ENCODE results near the gene OSBPL10. TPM values are rescaled to one million over a fixed set of nuclear protein-coding genes. Genes with fewer than 3 reads are reported as not detected.
A peak's percentile ranks its signal among the peaks of the same experiment; 100 is the strongest.
"Not testable (repeated sequence)": the region's sequence is repeated elsewhere in the genome, so short reads cannot be mapped to it uniquely, and the experiment has no call there.

The OSBPL10 gene
- total RNA-seq, 1 donor from 2014 or later: 45.4 TPM

- H3K4me3 Mint-ChIP-seq (ENCODE audit: unreplicated experiment): no peak overlapping the region
- TF ChIP-seq CTCF (IDR thresholded peaks at IDR 0.05): no peak
- H3K27ac Mint-ChIP-seq (ENCODE audit: unreplicated experiment): no peak overlapping the region
- H3K36me3 Mint-ChIP-seq (ENCODE audit: low read depth): no peaks in the 10 kb centered on the region
- no peak for DNase-seq (ENCODE audit: low spot score)
- no peaks in the 10 kb centered on the region for H3K27me3 Mint-ChIP-seq (ENCODE audit: low read depth)
- no peaks in the 10 kb centered on the region for H3K9me3 Mint-ChIP-seq (ENCODE audit: low read depth)
- H3K4me1 Mint-ChIP-seq (ENCODE audit: low read depth): peaks cover 12% of the 10 kb centered on the region
Observed at GRCh38 chr3:32021155-32021554, 40.1 kb upstream of the OSBPL10 start.

- H3K27ac Mint-ChIP-seq (ENCODE audit: unreplicated experiment): peak overlapping the region; percentile 70
- H3K4me1 Mint-ChIP-seq (ENCODE audit: low read depth): peaks cover 12% of the 10 kb centered on the region
- no peak for DNase-seq (ENCODE audit: low spot score)
- H3K27me3 Mint-ChIP-seq (ENCODE audit: low read depth): no peaks in the 10 kb centered on the region
- peaks cover 3% of the 10 kb centered on the region for H3K9me3 Mint-ChIP-seq (ENCODE audit: low read depth)
- H3K36me3 Mint-ChIP-seq (ENCODE audit: low read depth): peaks cover 2% of the 10 kb centered on the region
- H3K4me3 Mint-ChIP-seq (ENCODE audit: unreplicated experiment): no peak overlapping the region
- TF ChIP-seq CTCF (IDR thresholded peaks at IDR 0.05): peak; percentile 96
Observed at GRCh38 chr3:32018757-32019564, 37.9 kb upstream of the OSBPL10 start.

- H3K9me3 Mint-ChIP-seq (ENCODE audit: low read depth): peaks cover 7% of the 10 kb centered on the region
- DNase-seq (ENCODE audit: low spot score): no peak
- TF ChIP-seq CTCF (IDR thresholded peaks at IDR 0.05): no peak
- no peaks in the 10 kb centered on the region for H3K27me3 Mint-ChIP-seq (ENCODE audit: low read depth)
- H3K4me1 Mint-ChIP-seq (ENCODE audit: low read depth): peaks cover 12% of the 10 kb centered on the region
- no peak overlapping the region for H3K27ac Mint-ChIP-seq (ENCODE audit: unreplicated experiment)
- H3K36me3 Mint-ChIP-seq (ENCODE audit: low read depth): peaks cover 4% of the 10 kb centered on the region
- H3K4me3 Mint-ChIP-seq (ENCODE audit: unreplicated experiment): no peak overlapping the region
Observed at GRCh38 chr3:32017286-32017685, 36.2 kb upstream of the OSBPL10 start.

- H3K36me3 Mint-ChIP-seq (ENCODE audit: low read depth); H3K27me3 Mint-ChIP-seq (ENCODE audit: low read depth); DNase-seq (ENCODE audit: low spot score); H3K4me3 Mint-ChIP-seq (ENCODE audit: unreplicated experiment); H3K27ac Mint-ChIP-seq (ENCODE audit: unreplicated experiment): not testable (repeated sequence)
- Mint-ChIP-seq H3K9me3 (ENCODE audit: low read depth) (peaks cover 15% of the 10 kb centered on the region), H3K4me1 (ENCODE audit: low read depth) (peaks cover 12% of the 10 kb centered on the region)
Observed at GRCh38 chr3:32015638-32016037, 34.6 kb upstream of the OSBPL10 start.

GRCh38 chr3:32010699-32011098, 29.6 kb upstream of the OSBPL10 start:
- H3K36me3 Mint-ChIP-seq (ENCODE audit: low read depth); DNase-seq (ENCODE audit: low spot score); H3K27me3 Mint-ChIP-seq (ENCODE audit: low read depth); H3K4me1 Mint-ChIP-seq (ENCODE audit: low read depth); H3K4me3 Mint-ChIP-seq (ENCODE audit: unreplicated experiment); H3K27ac Mint-ChIP-seq (ENCODE audit: unreplicated experiment): not testable (repeated sequence)
- peaks cover 18% of the 10 kb centered on the region for H3K9me3 Mint-ChIP-seq (ENCODE audit: low read depth)

GRCh38 chr3:32009957-32010356, 28.9 kb upstream of the OSBPL10 start:
- no peak for DNase-seq (ENCODE audit: low spot score)
- Mint-ChIP-seq H3K36me3 (ENCODE audit: low read depth) (peaks cover 7% of the 10 kb centered on the region), H3K4me1 (ENCODE audit: low read depth) (no peaks in the 10 kb centered on the region), H3K9me3 (ENCODE audit: low read depth) (peaks cover 16% of the 10 kb centered on the region), H3K4me3 (ENCODE audit: unreplicated experiment) (no peak overlapping the region), H3K27ac (ENCODE audit: unreplicated experiment) (no peak overlapping the region), H3K27me3 (ENCODE audit: low read depth) (no peaks in the 10 kb centered on the region)
- no peak for TF ChIP-seq CTCF (IDR thresholded peaks at IDR 0.05)
